ENCODE data around the gene NEXN.

DNA sequence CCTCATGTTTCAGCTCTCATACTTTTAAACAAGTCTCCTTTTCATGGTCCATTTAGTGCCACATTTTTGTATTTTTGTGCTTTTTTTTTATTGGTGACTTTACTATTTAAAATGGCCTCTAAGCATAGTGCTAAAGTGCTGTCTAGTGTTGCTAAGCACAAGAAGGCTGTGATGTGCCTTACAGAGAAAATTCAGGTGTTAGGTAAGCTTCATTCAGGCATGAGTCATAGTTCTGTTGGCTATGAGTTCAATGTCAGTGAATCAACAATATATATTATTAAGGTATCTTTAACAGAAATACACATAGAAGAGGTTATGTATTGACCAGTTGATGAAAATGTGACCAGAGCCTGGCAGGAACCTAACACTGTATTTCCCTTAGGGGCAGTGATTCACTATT is 103.2 kb downstream of the NEXN start:
- TF ChIP-seq, protein P1, sequence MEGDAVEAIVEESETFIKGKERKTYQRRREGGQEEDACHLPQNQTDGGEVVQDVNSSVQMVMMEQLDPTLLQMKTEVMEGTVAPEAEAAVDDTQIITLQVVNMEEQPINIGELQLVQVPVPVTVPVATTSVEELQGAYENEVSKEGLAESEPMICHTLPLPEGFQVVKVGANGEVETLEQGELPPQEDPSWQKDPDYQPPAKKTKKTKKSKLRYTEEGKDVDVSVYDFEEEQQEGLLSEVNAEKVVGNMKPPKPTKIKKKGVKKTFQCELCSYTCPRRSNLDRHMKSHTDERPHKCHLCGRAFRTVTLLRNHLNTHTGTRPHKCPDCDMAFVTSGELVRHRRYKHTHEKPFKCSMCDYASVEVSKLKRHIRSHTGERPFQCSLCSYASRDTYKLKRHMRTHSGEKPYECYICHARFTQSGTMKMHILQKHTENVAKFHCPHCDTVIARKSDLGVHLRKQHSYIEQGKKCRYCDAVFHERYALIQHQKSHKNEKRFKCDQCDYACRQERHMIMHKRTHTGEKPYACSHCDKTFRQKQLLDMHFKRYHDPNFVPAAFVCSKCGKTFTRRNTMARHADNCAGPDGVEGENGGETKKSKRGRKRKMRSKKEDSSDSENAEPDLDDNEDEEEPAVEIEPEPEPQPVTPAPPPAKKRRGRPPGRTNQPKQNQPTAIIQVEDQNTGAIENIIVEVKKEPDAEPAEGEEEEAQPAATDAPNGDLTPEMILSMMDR (IDR thresholded peaks at IDR 0.05; ENCODE audit: insufficient read depth, low read length): no peak
- TF ChIP-seq, protein P2, sequence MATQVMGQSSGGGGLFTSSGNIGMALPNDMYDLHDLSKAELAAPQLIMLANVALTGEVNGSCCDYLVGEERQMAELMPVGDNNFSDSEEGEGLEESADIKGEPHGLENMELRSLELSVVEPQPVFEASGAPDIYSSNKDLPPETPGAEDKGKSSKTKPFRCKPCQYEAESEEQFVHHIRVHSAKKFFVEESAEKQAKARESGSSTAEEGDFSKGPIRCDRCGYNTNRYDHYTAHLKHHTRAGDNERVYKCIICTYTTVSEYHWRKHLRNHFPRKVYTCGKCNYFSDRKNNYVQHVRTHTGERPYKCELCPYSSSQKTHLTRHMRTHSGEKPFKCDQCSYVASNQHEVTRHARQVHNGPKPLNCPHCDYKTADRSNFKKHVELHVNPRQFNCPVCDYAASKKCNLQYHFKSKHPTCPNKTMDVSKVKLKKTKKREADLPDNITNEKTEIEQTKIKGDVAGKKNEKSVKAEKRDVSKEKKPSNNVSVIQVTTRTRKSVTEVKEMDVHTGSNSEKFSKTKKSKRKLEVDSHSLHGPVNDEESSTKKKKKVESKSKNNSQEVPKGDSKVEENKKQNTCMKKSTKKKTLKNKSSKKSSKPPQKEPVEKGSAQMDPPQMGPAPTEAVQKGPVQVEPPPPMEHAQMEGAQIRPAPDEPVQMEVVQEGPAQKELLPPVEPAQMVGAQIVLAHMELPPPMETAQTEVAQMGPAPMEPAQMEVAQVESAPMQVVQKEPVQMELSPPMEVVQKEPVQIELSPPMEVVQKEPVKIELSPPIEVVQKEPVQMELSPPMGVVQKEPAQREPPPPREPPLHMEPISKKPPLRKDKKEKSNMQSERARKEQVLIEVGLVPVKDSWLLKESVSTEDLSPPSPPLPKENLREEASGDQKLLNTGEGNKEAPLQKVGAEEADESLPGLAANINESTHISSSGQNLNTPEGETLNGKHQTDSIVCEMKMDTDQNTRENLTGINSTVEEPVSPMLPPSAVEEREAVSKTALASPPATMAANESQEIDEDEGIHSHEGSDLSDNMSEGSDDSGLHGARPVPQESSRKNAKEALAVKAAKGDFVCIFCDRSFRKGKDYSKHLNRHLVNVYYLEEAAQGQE (IDR thresholded peaks at IDR 0.05; ENCODE audit: insufficient replicate concordance, low read depth): no peak

Data from HL-60 (cell line).